H1 (cell line): ENCODE measurements around the gene IQCK. TPM values are rescaled to one million over a fixed set of nuclear protein-coding genes. Genes with fewer than 3 reads are reported as not detected.

Experiments
- PHF8 ChIP-seq: fragments of 200-600 bp; sonication (generic); conservative IDR thresholded peaks from 2 replicates; pipeline ENCODE4 v1.7.1; 2012; ENCODE audit warnings: low read depth, mild to moderate bottlenecking, inconsistent platforms, low read length, moderate library complexity
- POLR2A ChIP-seq, 2 experiments: IDR thresholded peaks; 1 replicate in 1 of 2; 2 replicates in 1 of 2; pipeline ENCODE4 v1.6.1; 2011; ENCODE audit warnings: low read depth in 2 of 2, low read length in 2 of 2, mild to moderate bottlenecking in 2 of 2; ENCODE audit errors: control extremely low read depth in 1 of 2
- POU5F1 ChIP-seq: IDR thresholded peaks from 2 replicates; pipeline ENCODE4 v1.6.1; 2011; ENCODE audit warnings: low read depth, mild to moderate bottlenecking, low read length, moderate library complexity
- SP4 ChIP-seq: IDR thresholded peaks from 2 replicates; pipeline ENCODE4 v1.6.1; 2012; ENCODE audit warnings: low read length, inconsistent platforms
- SUZ12 ChIP-seq: fragments of 200-600 bp; sonication (generic); IDR thresholded peaks from 2 replicates; pipeline ENCODE4 v1.6.1; 2012; ENCODE audit warnings: mild to moderate bottlenecking, inconsistent platforms, low read length, moderate library complexity, mixed read lengths
- polyA plus RNA-seq, 7 experiments: library from polyadenylated mRNA; depleted of rRNA in 3 of 7; stranded (reverse) in 5 of 7; unstranded in 2 of 7; fragments of >200 nt in 5 of 7; fragments of 200-250 nt in 2 of 7; gene quantifications; 1 replicate in 5 of 7; 2 replicates in 1 of 7; 4 replicates in 1 of 7; pipeline versions ENCODE4 v1.2.1 to v1.2.3, GENCODE V29; 2011 to 2013; ENCODE audit warnings: missing spikeins in 2 of 7, mixed read lengths in 2 of 7
- total RNA-seq: library from RNA; stranded (reverse); fragmentation: NEBNext Ultra II Directional; extraction: Animal tissue kit (Norgen Biotek cat#: 25700); gene quantifications from 2 replicates; pipeline ENCODE4 v1.2.1, GENCODE V29; 2021
- TF ChIP-seq, protein P1 (sequence below): fragments of 300-600 bp; sonication (generic); IDR thresholded peaks from 2 replicates; pipeline ENCODE4 v1.7.1; 2012; ENCODE audit warnings: low read length, moderate library complexity, mild to moderate bottlenecking, inconsistent platforms; ENCODE audit not compliant: insufficient replicate concordance
- TF ChIP-seq, protein P2 (sequence below): IDR thresholded peaks from 2 replicates; pipeline ENCODE4 v1.6.1; 2011; ENCODE audit warnings: low read depth, mild to moderate bottlenecking, low read length; ENCODE audit not compliant: insufficient read depth
- TF ChIP-seq, protein P3 (sequence below): IDR thresholded peaks from 2 replicates; pipeline ENCODE4 v1.6.1; 2012; ENCODE audit warnings: inconsistent platforms

The IQCK gene
- total and polyA plus RNA-seq, 2 of the 8 experiments (the other 6 are each of a cell fraction or from before 2014, with no cell fraction given) = 6.2 to 9.3 TPM

DNA sequence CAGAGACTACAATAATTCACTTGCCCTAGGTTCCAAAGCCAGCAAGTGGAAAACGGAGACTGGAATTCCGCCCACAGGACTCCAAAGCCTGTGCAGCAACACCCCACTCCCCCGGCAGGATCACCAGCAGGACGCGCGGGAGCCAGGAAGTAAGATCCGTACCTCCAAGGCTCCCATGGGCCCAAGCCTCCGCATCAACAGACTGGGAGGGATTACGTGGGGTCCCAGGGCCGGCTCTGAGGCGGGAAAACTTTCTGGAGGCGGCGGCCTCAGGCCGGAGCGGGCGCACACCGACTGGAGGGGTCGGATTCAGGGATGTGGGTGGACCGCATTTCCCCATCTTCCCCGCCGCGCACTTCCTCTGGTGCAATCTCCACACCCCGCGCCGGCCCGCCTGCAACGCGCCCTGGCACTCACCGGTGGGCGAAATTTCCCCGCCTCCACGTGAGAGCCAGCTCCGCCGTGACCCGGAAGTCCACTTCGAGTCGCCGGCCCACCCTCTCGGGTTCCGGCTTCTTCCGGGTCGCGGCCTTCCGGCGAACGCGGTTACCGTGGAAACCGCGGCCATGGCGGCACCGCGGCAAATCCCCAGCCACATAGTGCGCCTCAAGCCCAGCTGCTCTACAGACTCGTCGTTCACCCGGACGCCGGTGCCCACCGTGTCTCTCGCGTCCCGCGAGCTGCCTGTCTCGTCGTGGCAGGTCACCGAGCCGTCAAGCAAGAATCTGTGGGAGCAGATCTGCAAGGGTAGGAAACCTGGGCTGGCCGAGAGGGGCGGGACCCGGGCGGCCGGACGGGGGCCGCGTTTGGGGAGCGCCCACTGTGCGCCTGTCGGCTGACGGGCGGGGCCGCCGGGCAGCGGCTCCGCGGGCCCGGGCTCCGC is at the start of gene IQCK, which contains the start of gene KNOP1 (continued):
- TF ChIP-seq, protein P1, sequence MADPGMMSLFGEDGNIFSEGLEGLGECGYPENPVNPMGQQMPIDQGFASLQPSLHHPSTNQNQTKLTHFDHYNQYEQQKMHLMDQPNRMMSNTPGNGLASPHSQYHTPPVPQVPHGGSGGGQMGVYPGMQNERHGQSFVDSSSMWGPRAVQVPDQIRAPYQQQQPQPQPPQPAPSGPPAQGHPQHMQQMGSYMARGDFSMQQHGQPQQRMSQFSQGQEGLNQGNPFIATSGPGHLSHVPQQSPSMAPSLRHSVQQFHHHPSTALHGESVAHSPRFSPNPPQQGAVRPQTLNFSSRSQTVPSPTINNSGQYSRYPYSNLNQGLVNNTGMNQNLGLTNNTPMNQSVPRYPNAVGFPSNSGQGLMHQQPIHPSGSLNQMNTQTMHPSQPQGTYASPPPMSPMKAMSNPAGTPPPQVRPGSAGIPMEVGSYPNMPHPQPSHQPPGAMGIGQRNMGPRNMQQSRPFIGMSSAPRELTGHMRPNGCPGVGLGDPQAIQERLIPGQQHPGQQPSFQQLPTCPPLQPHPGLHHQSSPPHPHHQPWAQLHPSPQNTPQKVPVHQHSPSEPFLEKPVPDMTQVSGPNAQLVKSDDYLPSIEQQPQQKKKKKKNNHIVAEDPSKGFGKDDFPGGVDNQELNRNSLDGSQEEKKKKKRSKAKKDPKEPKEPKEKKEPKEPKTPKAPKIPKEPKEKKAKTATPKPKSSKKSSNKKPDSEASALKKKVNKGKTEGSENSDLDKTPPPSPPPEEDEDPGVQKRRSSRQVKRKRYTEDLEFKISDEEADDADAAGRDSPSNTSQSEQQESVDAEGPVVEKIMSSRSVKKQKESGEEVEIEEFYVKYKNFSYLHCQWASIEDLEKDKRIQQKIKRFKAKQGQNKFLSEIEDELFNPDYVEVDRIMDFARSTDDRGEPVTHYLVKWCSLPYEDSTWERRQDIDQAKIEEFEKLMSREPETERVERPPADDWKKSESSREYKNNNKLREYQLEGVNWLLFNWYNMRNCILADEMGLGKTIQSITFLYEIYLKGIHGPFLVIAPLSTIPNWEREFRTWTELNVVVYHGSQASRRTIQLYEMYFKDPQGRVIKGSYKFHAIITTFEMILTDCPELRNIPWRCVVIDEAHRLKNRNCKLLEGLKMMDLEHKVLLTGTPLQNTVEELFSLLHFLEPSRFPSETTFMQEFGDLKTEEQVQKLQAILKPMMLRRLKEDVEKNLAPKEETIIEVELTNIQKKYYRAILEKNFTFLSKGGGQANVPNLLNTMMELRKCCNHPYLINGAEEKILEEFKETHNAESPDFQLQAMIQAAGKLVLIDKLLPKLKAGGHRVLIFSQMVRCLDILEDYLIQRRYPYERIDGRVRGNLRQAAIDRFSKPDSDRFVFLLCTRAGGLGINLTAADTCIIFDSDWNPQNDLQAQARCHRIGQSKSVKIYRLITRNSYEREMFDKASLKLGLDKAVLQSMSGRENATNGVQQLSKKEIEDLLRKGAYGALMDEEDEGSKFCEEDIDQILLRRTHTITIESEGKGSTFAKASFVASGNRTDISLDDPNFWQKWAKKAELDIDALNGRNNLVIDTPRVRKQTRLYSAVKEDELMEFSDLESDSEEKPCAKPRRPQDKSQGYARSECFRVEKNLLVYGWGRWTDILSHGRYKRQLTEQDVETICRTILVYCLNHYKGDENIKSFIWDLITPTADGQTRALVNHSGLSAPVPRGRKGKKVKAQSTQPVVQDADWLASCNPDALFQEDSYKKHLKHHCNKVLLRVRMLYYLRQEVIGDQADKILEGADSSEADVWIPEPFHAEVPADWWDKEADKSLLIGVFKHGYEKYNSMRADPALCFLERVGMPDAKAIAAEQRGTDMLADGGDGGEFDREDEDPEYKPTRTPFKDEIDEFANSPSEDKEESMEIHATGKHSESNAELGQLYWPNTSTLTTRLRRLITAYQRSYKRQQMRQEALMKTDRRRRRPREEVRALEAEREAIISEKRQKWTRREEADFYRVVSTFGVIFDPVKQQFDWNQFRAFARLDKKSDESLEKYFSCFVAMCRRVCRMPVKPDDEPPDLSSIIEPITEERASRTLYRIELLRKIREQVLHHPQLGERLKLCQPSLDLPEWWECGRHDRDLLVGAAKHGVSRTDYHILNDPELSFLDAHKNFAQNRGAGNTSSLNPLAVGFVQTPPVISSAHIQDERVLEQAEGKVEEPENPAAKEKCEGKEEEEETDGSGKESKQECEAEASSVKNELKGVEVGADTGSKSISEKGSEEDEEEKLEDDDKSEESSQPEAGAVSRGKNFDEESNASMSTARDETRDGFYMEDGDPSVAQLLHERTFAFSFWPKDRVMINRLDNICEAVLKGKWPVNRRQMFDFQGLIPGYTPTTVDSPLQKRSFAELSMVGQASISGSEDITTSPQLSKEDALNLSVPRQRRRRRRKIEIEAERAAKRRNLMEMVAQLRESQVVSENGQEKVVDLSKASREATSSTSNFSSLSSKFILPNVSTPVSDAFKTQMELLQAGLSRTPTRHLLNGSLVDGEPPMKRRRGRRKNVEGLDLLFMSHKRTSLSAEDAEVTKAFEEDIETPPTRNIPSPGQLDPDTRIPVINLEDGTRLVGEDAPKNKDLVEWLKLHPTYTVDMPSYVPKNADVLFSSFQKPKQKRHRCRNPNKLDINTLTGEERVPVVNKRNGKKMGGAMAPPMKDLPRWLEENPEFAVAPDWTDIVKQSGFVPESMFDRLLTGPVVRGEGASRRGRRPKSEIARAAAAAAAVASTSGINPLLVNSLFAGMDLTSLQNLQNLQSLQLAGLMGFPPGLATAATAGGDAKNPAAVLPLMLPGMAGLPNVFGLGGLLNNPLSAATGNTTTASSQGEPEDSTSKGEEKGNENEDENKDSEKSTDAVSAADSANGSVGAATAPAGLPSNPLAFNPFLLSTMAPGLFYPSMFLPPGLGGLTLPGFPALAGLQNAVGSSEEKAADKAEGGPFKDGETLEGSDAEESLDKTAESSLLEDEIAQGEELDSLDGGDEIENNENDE = no peak
- TF ChIP-seq, protein P2, sequence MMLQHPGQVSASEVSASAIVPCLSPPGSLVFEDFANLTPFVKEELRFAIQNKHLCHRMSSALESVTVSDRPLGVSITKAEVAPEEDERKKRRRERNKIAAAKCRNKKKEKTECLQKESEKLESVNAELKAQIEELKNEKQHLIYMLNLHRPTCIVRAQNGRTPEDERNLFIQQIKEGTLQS = no peak
- no peak for TF ChIP-seq POU5F1
- 0 out of 2 replicates have a peak, but pooled peaks have one; percentile 28 for TF ChIP-seq SUZ12
- TF ChIP-seq POLR2A (IDR thresholded peaks at IDR 0.05; ENCODE audit: control extremely low read depth in 1 of 2, low read depth in 2 of 2, low read length in 2 of 2) = peak; percentile 49 to 79
- no peak for TF ChIP-seq SP4
- TF ChIP-seq, protein P3, sequence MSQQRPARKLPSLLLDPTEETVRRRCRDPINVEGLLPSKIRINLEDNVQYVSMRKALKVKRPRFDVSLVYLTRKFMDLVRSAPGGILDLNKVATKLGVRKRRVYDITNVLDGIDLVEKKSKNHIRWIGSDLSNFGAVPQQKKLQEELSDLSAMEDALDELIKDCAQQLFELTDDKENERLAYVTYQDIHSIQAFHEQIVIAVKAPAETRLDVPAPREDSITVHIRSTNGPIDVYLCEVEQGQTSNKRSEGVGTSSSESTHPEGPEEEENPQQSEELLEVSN = peak; percentile 70; the same call in 1 of the 2 replicates
- peak; percentile 85 for TF ChIP-seq PHF8
